Keratinocyte (primary cell): ENCODE measurements around the gene RXRA. TPM values are rescaled to one million over a fixed set of nuclear protein-coding genes. Genes with fewer than 3 reads are reported as not detected.

Experiments used
- DNase-seq: peaks from one replicate; pipeline ENCODE4 v3.0.0-alpha.2; 2011; ENCODE audit warnings: low read depth, missing footprints, low spot score
- FAIRE-seq: peaks from 2 replicates; lab custom pipeline; 2011; peaks lifted over from hg19 to GRCh38; lab: Jason Lieb, UNC
- H2AFZ ChIP-seq: 2 replicates; pipeline ENCODE4 v1.6.0; 2012; ENCODE audit warnings: low read length, control low read depth, inconsistent platforms; ENCODE audit not compliant: control insufficient read depth
- H3K27ac ChIP-seq: 2 replicates; pipeline ENCODE4 v1.5.1; 2011; ENCODE audit warnings: low read length; ENCODE audit not compliant: control insufficient read depth, insufficient read depth
- H3K27me3 ChIP-seq: 3 replicates; pipeline ENCODE4 v1.6.0; 2011; ENCODE audit warnings: low read length; ENCODE audit not compliant: control insufficient read depth, insufficient read depth; ENCODE audit errors: extremely low read depth
- H3K36me3 ChIP-seq, 2 experiments: 2 replicates in 1 of 2; 3 replicates in 1 of 2; pipeline ENCODE4 v1.5.1; 2011; ENCODE audit warnings: low read length in 2 of 2, mild to moderate bottlenecking in 1 of 2; ENCODE audit not compliant: control insufficient read depth in 2 of 2, insufficient read depth in 2 of 2; ENCODE audit errors: extremely low read depth in 1 of 2
- H3K4me1 ChIP-seq: 3 replicates; pipeline ENCODE4 v1.5.1; 2011; ENCODE audit warnings: low read length; ENCODE audit not compliant: control insufficient read depth, insufficient read depth; ENCODE audit errors: extremely low read depth
- H3K4me2 ChIP-seq: 3 replicates; pipeline ENCODE4 v1.6.0; 2011; ENCODE audit warnings: low read depth, low read length; ENCODE audit not compliant: control insufficient read depth, insufficient read depth; ENCODE audit errors: extremely low read depth
- H3K4me3 ChIP-seq, 3 experiments: fragments of 200-600 bp in 1 of 3; sonication (generic) in 1 of 3; 2 replicates in 2 of 3; 3 replicates in 1 of 3; pipeline ENCODE4 v1.5.1; 2011 to 2016; ENCODE audit warnings: low read length in 3 of 3, mild to moderate bottlenecking in 3 of 3, control low read depth in 2 of 3, inconsistent platforms in 1 of 3, low read depth in 1 of 3, mixed read lengths in 1 of 3, mixed run types in 1 of 3, moderate library complexity in 1 of 3; ENCODE audit not compliant: control insufficient read depth in 2 of 3, insufficient read depth in 2 of 3; ENCODE audit errors: extremely low read depth in 1 of 3
- H3K79me2 ChIP-seq: 2 replicates; pipeline ENCODE4 v1.6.0; 2012; ENCODE audit warnings: low read length; ENCODE audit not compliant: control insufficient read depth, insufficient read depth
- H3K9ac ChIP-seq: 3 replicates; pipeline ENCODE4 v1.6.0; 2011; ENCODE audit warnings: low read length; ENCODE audit not compliant: control insufficient read depth, insufficient read depth; ENCODE audit errors: extremely low read depth
- H3K9me1 ChIP-seq: 3 replicates; pipeline ENCODE4 v1.6.0; 2011; ENCODE audit warnings: low read length; ENCODE audit not compliant: control insufficient read depth, insufficient read depth; ENCODE audit errors: extremely low read depth
- H3K9me3 ChIP-seq: 2 replicates; pipeline ENCODE4 v1.5.1; 2012; ENCODE audit warnings: low read depth, low read length; ENCODE audit not compliant: control insufficient read depth
- H4K20me1 ChIP-seq: 3 replicates; pipeline ENCODE4 v1.6.0; 2011; ENCODE audit warnings: low read length; ENCODE audit not compliant: control insufficient read depth, insufficient read depth; ENCODE audit errors: extremely low read depth
- CTCF ChIP-seq, 3 experiments: IDR thresholded peaks in 1 of 3; conservative IDR thresholded peaks in 1 of 3; optimal IDR thresholded peaks in 1 of 3; 2 replicates in 2 of 3; 3 replicates in 1 of 3; pipeline versions ENCODE3 to v1.5.1; 2011; ENCODE audit warnings: low read length in 3 of 3, mild to moderate bottlenecking in 3 of 3, moderate library complexity in 2 of 3, control low read depth in 1 of 3, inconsistent platforms in 1 of 3; ENCODE audit not compliant: insufficient read depth in 2 of 3; ENCODE audit errors: extremely low read depth in 1 of 3
- EZH2 ChIP-seq: IDR thresholded peaks from one replicate; pipeline ENCODE4 v1.6.1; 2012; ENCODE audit warnings: inconsistent platforms, mild to moderate bottlenecking, low read length, moderate library complexity
- dilution Hi-C: fragments of 300-500 bp; cut with MboI; formaldehyde crosslinking; loops from one replicate; pipeline ENCODE4 v1.7.0; 2020; ENCODE audit warnings: low sequenced_read_pairs; ENCODE audit not compliant: extremely low pct_ligation_motif_present
- polyA plus RNA-seq, 5 experiments: library from polyadenylated mRNA; depleted of rRNA in 3 of 5; stranded (reverse) in 3 of 5; stranded (forward) in 1 of 5; unstranded in 1 of 5; fragments of >200 nt; gene quantifications; 1 replicate in 1 of 5; 2 replicates in 3 of 5; 3 replicates in 1 of 5; pipeline versions ENCODE4 v1.2.1 to v1.2.3, GENCODE V29; 2011 to 2012; ENCODE audit warnings: missing spikeins in 2 of 5, low read depth in 1 of 5, low replicate concordance in 1 of 5

The RXRA gene
- polyA plus RNA-seq, 1 donor (not counting 4 experiments of a cell fraction or from before 2014, with no cell fraction given), result 9.7 TPM

- peaks cover 10 to 18% of the 10 kb centered on the region in 2 experiments for H3K36me3 ChIP-seq
- H3K27ac ChIP-seq, result peak overlapping the region; percentile 34
- H3K9ac ChIP-seq, result peak overlapping the region; percentile 14
- no peaks in the 10 kb centered on the region for H3K27me3 ChIP-seq
- H3K9me1 ChIP-seq, result peaks cover 3% of the 10 kb centered on the region
- peak; percentile 87 for FAIRE-seq
- H4K20me1 ChIP-seq, result no peaks in the 10 kb centered on the region
- no peak overlapping the region for H3K4me2 ChIP-seq
- H3K4me1 ChIP-seq, result peaks cover 30% of the 10 kb centered on the region
- H2AFZ ChIP-seq, result no peak overlapping the region
- no peaks in the 10 kb centered on the region for H3K79me2 ChIP-seq
- H3K4me3 ChIP-seq, result no peak overlapping the region
- TF ChIP-seq EZH2 (no peak), CTCF (optimal IDR thresholded peaks at IDR 0.05 in 1 of 3, IDR thresholded peaks at IDR 0.05 in 1 of 3, conservative IDR thresholded peaks at IDR 0.05 in 1 of 3; ENCODE audit: extremely low read depth in 1 of 3, insufficient read depth in 2 of 3, low read length in 3 of 3) (no peak)
- H3K9me3 ChIP-seq, result no peaks in the 10 kb centered on the region
- peak; percentile 59 for DNase-seq
- dilution Hi-C loops, result no loop called here
These were observed 87.0 kb downstream of the RXRA start for GRCh38 chr9:134413112-134413715.

GRCh38 chr9:134413890-134414623 is 87.8 kb downstream of the RXRA start:
- FAIRE-seq, result peak; percentile 80
- no peak for TF ChIP-seq CTCF (optimal IDR thresholded peaks at IDR 0.05 in 1 of 3, IDR thresholded peaks at IDR 0.05 in 1 of 3, conservative IDR thresholded peaks at IDR 0.05 in 1 of 3; ENCODE audit: extremely low read depth in 1 of 3, insufficient read depth in 2 of 3, low read length in 3 of 3)
- TF ChIP-seq EZH2, result no peak
- Histone ChIP-seq H3K9me1 (peaks cover 3% of the 10 kb centered on the region), H3K4me3 (no peak overlapping the region), H3K27ac (peak overlapping the region; percentile 5), H4K20me1 (peaks cover 2% of the 10 kb centered on the region), H3K36me3 (peaks cover 13 to 16% of the 10 kb centered on the region in 2 experiments), H3K9ac (peak overlapping the region; percentile 14), H2AFZ (no peak overlapping the region), H3K27me3 (no peaks in the 10 kb centered on the region), H3K4me1 (peaks cover 30% of the 10 kb centered on the region), H3K79me2 (no peaks in the 10 kb centered on the region), H3K9me3 (no peaks in the 10 kb centered on the region), H3K4me2 (no peak overlapping the region)
- DNase-seq, result no peak
- dilution Hi-C loops, result no loop called here
